Activated naive CD4-positive, alpha-beta T cell treated with anti-CD3 and anti-CD28 coated beads for 36 hours (primary cell): ENCODE results near the gene DPP4. TPM values are rescaled to one million over a fixed set of nuclear protein-coding genes. Genes with fewer than 3 reads are reported as not detected.

Experiments
- CTCF ChIA-PET: fragments of 350-600 bp; sonication (Branson Sonifier 250); formaldehyde crosslinking; loops from one replicate; lab custom pipeline; 2021; ENCODE audit warnings: antibody characterized with exemption; lab: Charles Lee
- DNase-seq: peaks from one replicate; pipeline ENCODE4 v3.0.0-alpha.2; 2020
- H3K27ac Mint-ChIP-seq: one replicate; pipeline ENCODE4 v1.8.0; 2021; ENCODE audit warnings: mild to moderate bottlenecking, mixed read lengths
- H3K27me3 Mint-ChIP-seq: one replicate; pipeline ENCODE4 v1.8.0; 2021; ENCODE audit warnings: low read depth, mixed read lengths
- H3K36me3 Mint-ChIP-seq: one replicate; pipeline ENCODE4 v1.8.0; 2021; ENCODE audit warnings: low read depth, mixed read lengths
- H3K4me1 Mint-ChIP-seq: one replicate; pipeline ENCODE4 v1.8.0; 2021; ENCODE audit warnings: low read depth, mixed read lengths
- H3K4me3 Mint-ChIP-seq: one replicate; pipeline ENCODE4 v1.8.0; 2021; ENCODE audit warnings: mild to moderate bottlenecking, moderate library complexity, mixed read lengths
- H3K9me3 Mint-ChIP-seq: one replicate; pipeline ENCODE4 v1.8.0; 2021; ENCODE audit warnings: mixed read lengths
- intact Hi-C: fragments of 100-400 bp; cut with micrococcal nuclease; formaldehyde crosslinking; loops from one replicate; pipeline ENCODE4 v1.15.1; 2023
- total RNA-seq, 2 experiments: library from RNA; stranded (reverse); gene quantifications; one replicate each; pipeline ENCODE4 v1.2.3, GENCODE V29; 2021

DPP4 gene
- total RNA-seq, 2 experiments from 2014 or later, result 11.9 to 12.9 TPM

- Mint-ChIP-seq H3K36me3 (peaks cover 15% of the 10 kb centered on the region), H3K4me1 (peaks cover 69% of the 10 kb centered on the region), H3K27ac (peak overlapping the region; percentile 74), H3K4me3 (peak overlapping the region; percentile 5), H3K27me3 (no peaks in the 10 kb centered on the region), H3K9me3 (no peaks in the 10 kb centered on the region)
- intact Hi-C loops, result loop anchor here (1.0 to 5.0 kb wide), 6 partner anchors 10 to 705 kb away; partner anchors contain the start of genes IFIH1 and PSMD14
- no peak for DNase-seq
- CTCF ChIA-PET, result interaction anchor here (0.5 to 1.3 kb wide), 7 partner anchors 26 to 769 kb away, joined by 3 to 6 read pairs (median 3); no protein-coding TSS in a partner anchor
These were observed 61.4 kb downstream of the DPP4 start for GRCh38 chr2:162012565-162013058.

- intact Hi-C loops, result loop anchor here (1.0 to 5.0 kb wide), 7 partner anchors 20 to 705 kb away; partner anchors contain the start of genes IFIH1 and PSMD14
- peaks cover 15% of the 10 kb centered on the region for H3K36me3 Mint-ChIP-seq
- no peak overlapping the region for H3K4me3 Mint-ChIP-seq
- CTCF ChIA-PET, result interaction anchor here (0.5 to 2.2 kb wide), 7 partner anchors 11 to 115 kb away, joined by 3 to 9 read pairs (median 4); no protein-coding TSS in a partner anchor
- peak overlapping the region; percentile 74 for H3K27ac Mint-ChIP-seq
- H3K9me3 Mint-ChIP-seq, result no peaks in the 10 kb centered on the region
- H3K27me3 Mint-ChIP-seq, result no peaks in the 10 kb centered on the region
- no peak for DNase-seq
- peaks cover 65% of the 10 kb centered on the region for H3K4me1 Mint-ChIP-seq
These were observed 62.1 kb downstream of the DPP4 start for GRCh38 chr2:162011706-162012564.

DNA sequence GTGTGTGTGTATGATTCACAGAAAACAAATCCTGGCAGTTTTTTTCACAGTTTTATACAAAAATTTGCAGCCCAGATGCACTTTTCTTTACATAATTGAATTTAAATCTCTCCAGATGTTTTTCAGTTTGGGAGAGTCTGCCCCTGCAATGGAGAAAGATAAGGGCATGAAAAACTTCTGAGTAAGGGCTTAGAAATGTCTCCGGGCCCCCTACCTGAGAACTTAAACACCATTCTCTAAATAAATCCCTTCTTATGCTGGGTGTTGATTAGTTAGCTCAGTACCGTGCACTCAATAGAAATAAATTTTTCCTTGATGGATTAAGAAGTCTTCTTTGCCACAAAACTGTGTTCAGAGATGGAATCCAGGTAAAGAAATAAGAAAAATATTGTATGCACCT is 64.5 kb downstream of the DPP4 start:
- Mint-ChIP-seq H3K27me3 (no peaks in the 10 kb centered on the region), H3K4me1 (peaks cover 49% of the 10 kb centered on the region), H3K9me3 (no peaks in the 10 kb centered on the region), H3K27ac (no peak overlapping the region), H3K4me3 (no peak overlapping the region), H3K36me3 (peaks cover 8% of the 10 kb centered on the region)
- no peak for DNase-seq
- intact Hi-C loops, result loop anchor here (5.0 kb wide), 1 partner anchor 422 kb away; no protein-coding TSS in a partner anchor
- CTCF ChIA-PET, result no interaction called here

DNA sequence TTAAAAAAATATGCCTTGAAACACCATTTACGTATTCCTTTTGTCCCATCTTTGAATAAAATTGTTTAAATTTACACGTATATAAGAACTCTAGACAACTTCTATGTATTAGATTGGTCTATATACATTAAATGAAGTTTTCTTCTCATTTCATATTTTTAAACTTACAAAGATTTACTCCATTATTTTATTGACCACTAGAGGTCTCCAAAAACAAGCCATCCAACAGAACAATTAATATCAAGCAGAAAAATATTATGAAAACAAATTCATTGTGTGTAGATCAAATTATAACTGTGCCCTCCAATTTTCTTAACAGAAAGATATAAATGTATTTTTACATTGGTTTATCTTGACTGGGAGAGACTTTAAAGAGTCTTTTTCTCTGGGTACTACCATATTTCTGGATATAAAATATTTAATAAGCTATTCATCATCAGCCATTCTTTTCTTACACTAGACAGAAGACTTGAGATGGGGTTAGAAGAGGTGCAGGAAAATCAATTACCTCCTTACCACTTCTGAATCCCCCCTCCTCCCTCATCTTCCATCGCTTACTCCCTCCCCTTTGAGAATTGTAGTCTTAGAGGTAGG is 66.5 kb downstream of the DPP4 start:
- CTCF ChIA-PET, result interaction anchor here (0.6 to 2.5 kb wide), 13 partner anchors 10 to 146 kb away, joined by 3 to 25 read pairs (median 4); no protein-coding TSS in a partner anchor
- no peaks in the 10 kb centered on the region for H3K9me3 Mint-ChIP-seq
- intact Hi-C loops, result loop anchor here (1.0 to 5.0 kb wide), 3 partner anchors 84 to 420 kb away; no protein-coding TSS in a partner anchor
- peaks cover 37% of the 10 kb centered on the region for H3K4me1 Mint-ChIP-seq
- no peaks in the 10 kb centered on the region for H3K27me3 Mint-ChIP-seq
- H3K4me3 Mint-ChIP-seq, result no peak overlapping the region
- H3K27ac Mint-ChIP-seq, result no peak overlapping the region
- peaks cover 10% of the 10 kb centered on the region for H3K36me3 Mint-ChIP-seq
- no peak for DNase-seq

DNA sequence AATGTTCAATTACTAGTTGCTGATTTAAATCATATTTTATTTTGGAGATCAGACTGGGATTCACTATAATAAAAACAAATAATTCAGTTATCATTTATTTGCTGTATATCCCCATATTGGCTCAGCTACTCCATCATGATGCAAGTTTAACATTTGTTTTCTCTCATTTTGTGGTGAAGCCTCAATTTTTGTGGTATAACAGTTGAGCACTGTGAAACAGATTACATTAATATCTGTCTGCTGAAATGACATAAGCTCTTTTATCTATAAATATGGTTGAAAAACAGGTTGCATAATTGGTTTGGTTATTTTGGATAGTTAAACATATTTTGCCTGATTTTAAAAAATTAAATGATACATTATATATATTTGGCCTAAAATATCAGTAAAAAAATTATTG is 67.7 kb downstream of the DPP4 start:
- intact Hi-C loops, result loop anchor here (5.0 kb wide), 1 partner anchor 419 kb away; no protein-coding TSS in a partner anchor
- no peaks in the 10 kb centered on the region for H3K9me3 Mint-ChIP-seq
- H3K36me3 Mint-ChIP-seq, result peaks cover 12% of the 10 kb centered on the region
- CTCF ChIA-PET, result interaction anchor here (0.6 to 2.5 kb wide), 3 partner anchors 9 to 119 kb away, joined by 3 to 25 read pairs (median 7); no protein-coding TSS in a partner anchor
- H3K27ac Mint-ChIP-seq, result no peak overlapping the region
- H3K27me3 Mint-ChIP-seq, result no peaks in the 10 kb centered on the region
- DNase-seq, result no peak
- peaks cover 25% of the 10 kb centered on the region for H3K4me1 Mint-ChIP-seq
- H3K4me3 Mint-ChIP-seq, result no peak overlapping the region

- intact Hi-C loops, result no loop called here
These were observed 70.0 kb downstream of the DPP4 start for GRCh38 chr2:162004031-162004430.

DNA sequence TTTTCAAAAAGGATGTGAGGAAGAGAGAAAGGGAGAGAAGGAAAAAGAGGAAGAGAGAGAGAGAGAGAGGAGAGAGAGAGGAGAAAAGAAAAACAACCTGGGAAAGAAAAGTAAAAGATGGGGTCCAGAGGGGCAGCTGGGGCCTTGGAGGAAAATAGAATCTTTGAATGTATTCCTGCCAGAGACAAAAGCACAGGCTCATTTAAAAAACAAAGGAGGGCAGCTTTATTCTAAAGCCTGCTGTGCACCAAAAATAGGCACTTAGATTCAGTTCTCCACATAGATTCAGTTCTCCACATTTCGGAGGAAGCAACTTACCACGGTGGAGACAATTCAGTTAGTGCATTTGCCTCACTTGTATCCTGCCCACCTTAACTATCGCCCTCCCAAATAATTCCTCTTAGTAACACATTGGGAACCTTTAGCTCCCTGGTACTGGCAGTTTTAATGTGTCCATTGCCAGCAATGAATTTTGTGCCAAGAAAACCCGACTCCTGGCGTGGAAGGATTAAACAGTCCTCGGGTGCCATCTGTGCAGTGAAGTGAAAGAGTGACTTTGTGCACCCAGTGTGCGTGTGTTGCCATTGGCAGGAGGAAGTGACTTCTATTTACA is 71.3 kb downstream of the DPP4 start:
- CTCF ChIA-PET, result no interaction called here
- Mint-ChIP-seq H3K27me3 (no peaks in the 10 kb centered on the region), H3K36me3 (peaks cover 25% of the 10 kb centered on the region), H3K9me3 (no peaks in the 10 kb centered on the region), H3K27ac (no peak overlapping the region), H3K4me1 (peaks cover 11% of the 10 kb centered on the region), H3K4me3 (no peak overlapping the region)
- intact Hi-C loops, result no loop called here
- DNase-seq, result no peak

More at GRCh38 chr2:162004031-162004430, 70.0 kb downstream of the DPP4 start:
- Mint-ChIP-seq H3K27me3 (no peaks in the 10 kb centered on the region), H3K4me1 (peaks cover 15% of the 10 kb centered on the region), H3K27ac (no peak overlapping the region), H3K9me3 (no peaks in the 10 kb centered on the region), H3K4me3 (no peak overlapping the region), H3K36me3 (peaks cover 25% of the 10 kb centered on the region)
- CTCF ChIA-PET, result interaction anchor here (0.6 to 2.0 kb wide), 6 partner anchors 8 to 121 kb away, joined by 3 to 10 read pairs (median 5); no protein-coding TSS in a partner anchor
- no peak for DNase-seq

- Mint-ChIP-seq H3K36me3 (peaks cover 25% of the 10 kb centered on the region), H3K4me1 (peaks cover 22% of the 10 kb centered on the region), H3K9me3 (no peaks in the 10 kb centered on the region), H3K4me3 (no peak overlapping the region), H3K27ac (no peak overlapping the region), H3K27me3 (no peaks in the 10 kb centered on the region)
- intact Hi-C loops, result no loop called here
- CTCF ChIA-PET, result interaction anchor here (1.4 kb wide), 1 partner anchor 19 kb away, joined by 3 read pairs; no protein-coding TSS in a partner anchor
- DNase-seq, result no peak
These were observed 73.6 kb downstream of the DPP4 start for GRCh38 chr2:162000431-162000830.

DNA sequence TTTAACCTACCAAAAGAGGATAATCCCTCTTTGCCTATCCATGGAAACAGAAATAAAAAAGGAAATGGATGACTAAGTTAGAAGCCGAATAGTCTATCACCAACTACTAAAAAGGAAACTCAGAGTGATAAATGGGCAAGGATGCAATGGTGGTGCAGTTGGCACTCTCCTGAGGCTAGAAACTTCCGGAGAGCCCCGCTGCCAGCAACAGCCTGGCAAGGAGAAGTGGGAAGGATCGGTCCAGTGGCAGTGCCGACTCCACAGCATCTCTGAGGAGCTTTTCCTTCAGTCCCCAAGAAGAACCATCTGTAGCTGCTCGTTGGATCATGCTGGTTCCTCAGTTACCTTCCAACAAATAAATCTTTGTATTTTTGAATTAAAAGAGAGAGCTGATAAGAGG is 74.7 kb downstream of the DPP4 start:
- intact Hi-C loops, result no loop called here
- no peaks in the 10 kb centered on the region for H3K27me3 Mint-ChIP-seq
- H3K4me3 Mint-ChIP-seq, result no peak overlapping the region
- H3K4me1 Mint-ChIP-seq, result peaks cover 33% of the 10 kb centered on the region
- CTCF ChIA-PET, result interaction anchor here (1.1 to 1.4 kb wide), 2 partner anchors 12 to 21 kb away, joined by 3 read pairs; no protein-coding TSS in a partner anchor
- peaks cover 25% of the 10 kb centered on the region for H3K36me3 Mint-ChIP-seq
- no peak for DNase-seq
- H3K9me3 Mint-ChIP-seq, result no peaks in the 10 kb centered on the region
- H3K27ac Mint-ChIP-seq, result no peak overlapping the region

DNA sequence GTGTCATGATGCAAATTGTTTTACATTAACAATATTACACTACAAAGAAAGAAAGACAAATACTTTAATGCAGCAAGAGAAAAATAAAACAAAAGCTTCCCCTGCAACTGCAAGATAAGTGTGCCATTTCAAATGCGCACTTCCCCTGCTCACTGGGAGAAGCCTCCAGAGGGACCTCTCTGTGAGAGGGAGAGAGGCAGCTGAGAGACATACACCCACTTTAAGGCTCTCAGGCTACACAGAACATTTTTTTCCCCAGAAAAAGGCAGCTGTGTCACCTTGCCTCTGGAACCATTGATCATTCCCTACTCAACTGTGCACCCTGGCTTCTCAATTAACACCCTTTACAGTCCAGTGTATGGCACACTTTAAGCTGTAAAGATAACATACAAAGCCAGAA is 75.2 kb downstream of the DPP4 start:
- CTCF ChIA-PET, result interaction anchor here (0.8 to 1.5 kb wide), 3 partner anchors 12 to 129 kb away, joined by 3 read pairs; partner anchors contain the start of gene DPP4
- intact Hi-C loops, result no loop called here
- Mint-ChIP-seq H3K4me1 (peaks cover 38% of the 10 kb centered on the region), H3K9me3 (no peaks in the 10 kb centered on the region), H3K4me3 (no peak overlapping the region), H3K27ac (no peak overlapping the region), H3K27me3 (no peaks in the 10 kb centered on the region), H3K36me3 (peaks cover 22% of the 10 kb centered on the region)
- DNase-seq, result no peak

DNA sequence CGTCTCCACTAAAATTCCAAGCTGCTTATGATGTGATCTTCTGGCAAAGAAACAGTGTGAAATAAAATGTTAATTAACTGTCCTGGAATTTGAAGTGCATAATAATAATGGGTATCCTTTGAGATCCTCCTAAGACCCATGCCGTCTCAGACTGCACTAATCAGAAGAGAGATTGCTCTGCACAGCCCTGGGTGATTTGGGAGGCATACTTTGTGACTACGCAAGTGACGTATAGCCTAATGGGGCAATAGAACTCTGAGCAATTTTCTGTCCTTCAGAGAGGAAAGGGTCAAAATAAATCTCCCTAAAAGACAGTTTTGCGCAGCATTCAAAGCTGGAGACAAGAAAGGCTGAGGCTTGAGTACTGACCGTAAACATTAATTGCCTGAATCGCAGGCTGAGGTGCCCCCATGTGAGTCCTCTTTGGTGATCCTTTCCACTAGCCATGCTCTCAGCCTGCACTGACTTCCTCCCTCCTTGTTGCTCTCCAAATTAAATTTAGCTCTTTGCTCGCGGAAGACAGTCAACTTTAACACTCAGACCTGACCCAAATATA is 76.0 kb downstream of the DPP4 start:
- Mint-ChIP-seq H3K4me1 (peaks cover 43% of the 10 kb centered on the region), H3K36me3 (peaks cover 19% of the 10 kb centered on the region), H3K27me3 (no peaks in the 10 kb centered on the region), H3K4me3 (no peak overlapping the region), H3K9me3 (no peaks in the 10 kb centered on the region), H3K27ac (no peak overlapping the region)
- no peak for DNase-seq
- CTCF ChIA-PET, result interaction anchor here (0.6 to 1.5 kb wide), 3 partner anchors 10 to 130 kb away, joined by 3 read pairs; partner anchors contain the start of gene DPP4
- intact Hi-C loops, result no loop called here
